Mesenchymal stem cell (in vitro differentiated cells and primary cell): ENCODE results near the gene RAD51B.

Experiments
- DNase-seq: peaks from one replicate; pipeline ENCODE4 v3.0.0-alpha.2; 2013
- H2AFZ ChIP-seq: one replicate; pipeline ENCODE4 v1.6.1; 2013; ENCODE audit warnings: low read depth, mild to moderate bottlenecking, control low read depth, inconsistent platforms, low read length, moderate library complexity
- H2AK5ac ChIP-seq: 2 replicates; pipeline ENCODE4 v1.6.1; 2013; ENCODE audit warnings: low read length, moderate library complexity, mild to moderate bottlenecking, inconsistent platforms; ENCODE audit not compliant: severe bottlenecking
- H2BK120ac ChIP-seq: one replicate; pipeline ENCODE4 v1.6.1; 2013; ENCODE audit warnings: low read depth, mild to moderate bottlenecking, inconsistent platforms, low read length, moderate library complexity
- H2BK12ac ChIP-seq, 2 experiments: one replicate each; pipeline ENCODE4 v1.6.1; 2013; ENCODE audit warnings: inconsistent platforms in 2 of 2, low read length in 2 of 2, mild to moderate bottlenecking in 2 of 2, moderate library complexity in 2 of 2, control low read depth in 1 of 2
- H2BK15ac ChIP-seq: one replicate; pipeline ENCODE4 v1.6.1; 2013; ENCODE audit warnings: mild to moderate bottlenecking, low read depth, inconsistent platforms; ENCODE audit not compliant: poor library complexity, severe bottlenecking
- H2BK5ac ChIP-seq: 2 replicates; pipeline ENCODE4 v1.6.1; 2013; ENCODE audit warnings: low read depth, mild to moderate bottlenecking, low read length, control low read depth, inconsistent platforms; ENCODE audit not compliant: poor library complexity, severe bottlenecking
- H3K14ac ChIP-seq, 2 experiments: one replicate each; pipeline ENCODE4 v1.6.1; 2013; ENCODE audit warnings: inconsistent platforms in 2 of 2, low read length in 2 of 2, control low read depth in 1 of 2, mild to moderate bottlenecking in 1 of 2, moderate library complexity in 1 of 2
- H3K18ac ChIP-seq, 2 experiments: one replicate each; pipeline ENCODE4 v1.6.1; 2013; ENCODE audit warnings: inconsistent platforms in 2 of 2, low read length in 2 of 2, control low read depth in 1 of 2, low read depth in 1 of 2, mild to moderate bottlenecking in 1 of 2
- H3K23ac ChIP-seq, 2 experiments: one replicate each; pipeline ENCODE4 v1.6.1; 2013; ENCODE audit warnings: inconsistent platforms in 2 of 2, low read length in 2 of 2, mild to moderate bottlenecking in 2 of 2, moderate library complexity in 2 of 2, control low read depth in 1 of 2
- H3K27ac ChIP-seq: 2 replicates; pipeline ENCODE4 v1.5.1; 2013; ENCODE audit warnings: mild to moderate bottlenecking, moderate library complexity, low read length, control low read depth, inconsistent platforms; ENCODE audit not compliant: poor library complexity, severe bottlenecking
- H3K27me3 ChIP-seq, 2 experiments: 2 replicates each; pipeline versions ENCODE4 v1.6.1 to v1.7.0; 2013; ENCODE audit warnings: low read length in 2 of 2, mild to moderate bottlenecking in 2 of 2, moderate library complexity in 2 of 2, control low read depth in 1 of 2, inconsistent platforms in 1 of 2; ENCODE audit not compliant: control insufficient read depth in 1 of 2, insufficient read depth in 1 of 2
- H3K36me3 ChIP-seq, 2 experiments: 2 replicates each; pipeline versions ENCODE4 v1.6.1 to v1.7.0; 2013; ENCODE audit warnings: low read length in 2 of 2, control low read depth in 1 of 2, inconsistent platforms in 1 of 2, low read depth in 1 of 2, mild to moderate bottlenecking in 1 of 2; ENCODE audit not compliant: insufficient read depth in 2 of 2, control insufficient read depth in 1 of 2
- H3K4ac ChIP-seq, 2 experiments: one replicate each; pipeline ENCODE4 v1.6.1; 2013; ENCODE audit warnings: inconsistent platforms in 2 of 2, low read length in 2 of 2, mild to moderate bottlenecking in 2 of 2, moderate library complexity in 2 of 2, control low read depth in 1 of 2, low read depth in 1 of 2
- H3K4me1 ChIP-seq: 2 replicates; pipeline ENCODE4 v1.6.1; 2013; ENCODE audit warnings: low read depth, low read length, control low read depth; ENCODE audit not compliant: control insufficient read depth, insufficient read depth
- H3K4me2 ChIP-seq: 2 replicates; pipeline ENCODE4 v1.6.1; 2013; ENCODE audit warnings: low read length, mild to moderate bottlenecking, inconsistent platforms; ENCODE audit not compliant: poor library complexity, severe bottlenecking
- H3K4me3 ChIP-seq, 2 experiments: 2 replicates each; pipeline versions ENCODE4 v1.5.1 to v1.7.0; 2013; ENCODE audit warnings: low read length in 2 of 2, mild to moderate bottlenecking in 2 of 2, control low read depth in 1 of 2, low read depth in 1 of 2; ENCODE audit not compliant: insufficient read depth in 1 of 2
- H3K79me1 ChIP-seq: replicated peaks from 2 replicates; pipeline ENCODE4 v1.6.1; 2013; ENCODE audit warnings: mild to moderate bottlenecking, control low read depth, low read length, inconsistent platforms; ENCODE audit not compliant: poor library complexity, severe bottlenecking
- H3K9ac ChIP-seq: 2 replicates; pipeline ENCODE4 v1.7.0; 2013; ENCODE audit warnings: mild to moderate bottlenecking, low read length, moderate library complexity
- H3K9me3 ChIP-seq: 2 replicates; pipeline ENCODE4 v1.7.0; 2013; ENCODE audit warnings: mild to moderate bottlenecking, low read length; ENCODE audit not compliant: control insufficient read depth
- H4K8ac ChIP-seq: one replicate; pipeline ENCODE4 v1.6.1; 2013; ENCODE audit warnings: inconsistent platforms, mild to moderate bottlenecking, low read length, moderate library complexity
- H4K91ac ChIP-seq: one replicate; pipeline ENCODE4 v1.6.1; 2013; ENCODE audit warnings: mild to moderate bottlenecking, low read length, inconsistent platforms
- WGBS: methylation state at CpG from one replicate; pipeline ENCODE4 v1.1.7; 2013; ENCODE audit warnings: mixed read lengths; 5-methylcytosine and 5-hydroxymethylcytosine counted together

RAD51B gene

GRCh38 chr14:68366656-68367055, 547.1 kb downstream of the RAD51B start:
- Histone ChIP-seq H3K4ac (peak overlapping the region in 1 of 2 experiments; percentile 47), H4K91ac (no peak overlapping the region), H3K27ac (no peak overlapping the region), H3K9me3 (no peaks in the 10 kb centered on the region), H2BK12ac (peak overlapping the region in 1 of 2 experiments; percentile 18), H3K36me3 (no peaks in the 10 kb centered on the region), H3K14ac (no peak overlapping the region), H3K4me3 (no peak overlapping the region), H4K8ac (peak overlapping the region; percentile 66), H2AK5ac (no peak overlapping the region), H3K9ac (no peak overlapping the region), H3K18ac (peak overlapping the region; percentile 8 to 28), H3K4me1 (peaks cover 17% of the 10 kb centered on the region), H2AFZ (no peak overlapping the region), H2BK15ac (no peak overlapping the region), H2BK5ac (no peak overlapping the region), H3K23ac (no peak overlapping the region), H2BK120ac (no peak overlapping the region), H3K27me3 (no peaks in the 10 kb centered on the region), H3K4me2 (no peak overlapping the region), H3K79me1 (no peaks in the 10 kb centered on the region)
- WGBS: 83% methylated on average over 2 of the region's 2 CpGs
- DNase-seq: no peak

GRCh38 chr14:68367536-68367935, 548.0 kb downstream of the RAD51B start:
- H2AK5ac ChIP-seq: no peak overlapping the region
- DNase-seq: peak; percentile 66
- H3K27ac ChIP-seq: no peak overlapping the region
- no peak overlapping the region for H2BK12ac ChIP-seq
- no peak overlapping the region for H2AFZ ChIP-seq
- no peak overlapping the region for H3K4me3 ChIP-seq
- H2BK120ac ChIP-seq: no peak overlapping the region
- H3K79me1 ChIP-seq: no peaks in the 10 kb centered on the region
- no peaks in the 10 kb centered on the region for H3K36me3 ChIP-seq
- H3K27me3 ChIP-seq: no peaks in the 10 kb centered on the region
- no peak overlapping the region for H3K18ac ChIP-seq
- peaks cover 17% of the 10 kb centered on the region for H3K4me1 ChIP-seq
- no peak overlapping the region for H4K91ac ChIP-seq
- H4K8ac ChIP-seq: no peak overlapping the region
- H2BK5ac ChIP-seq: no peak overlapping the region
- 15% methylated on average over 5 of the region's 5 CpGs for WGBS
- no peak overlapping the region for H3K4ac ChIP-seq
- H2BK15ac ChIP-seq: no peak overlapping the region
- no peaks in the 10 kb centered on the region for H3K9me3 ChIP-seq
- H3K4me2 ChIP-seq: no peak overlapping the region
- H3K9ac ChIP-seq: no peak overlapping the region
- no peak overlapping the region for H3K23ac ChIP-seq
- H3K14ac ChIP-seq: no peak overlapping the region

GRCh38 chr14:68368850-68369249, 549.3 kb downstream of the RAD51B start:
- Histone ChIP-seq H3K23ac (no peak overlapping the region), H4K8ac (no peak overlapping the region), H4K91ac (no peak overlapping the region), H3K4me2 (no peak overlapping the region), H3K79me1 (no peaks in the 10 kb centered on the region), H2BK5ac (no peak overlapping the region), H3K4me3 (no peak overlapping the region), H2AFZ (no peak overlapping the region), H3K27ac (no peak overlapping the region), H3K4me1 (peaks cover 11% of the 10 kb centered on the region), H2AK5ac (no peak overlapping the region), H3K27me3 (no peaks in the 10 kb centered on the region), H3K14ac (no peak overlapping the region), H3K9ac (no peak overlapping the region), H3K18ac (no peak overlapping the region), H3K36me3 (no peaks in the 10 kb centered on the region), H2BK12ac (peak overlapping the region in 1 of 2 experiments; percentile 39), H3K4ac (no peak overlapping the region), H3K9me3 (no peaks in the 10 kb centered on the region), H2BK15ac (no peak overlapping the region), H2BK120ac (no peak overlapping the region)
- 100% methylated on average over 3 of the region's 3 CpGs for WGBS
- no peak for DNase-seq

GRCh38 chr14:68369281-68370056, 549.9 kb downstream of the RAD51B start:
- Histone ChIP-seq H2AFZ (no peak overlapping the region), H3K4me3 (no peak overlapping the region)

More at GRCh38 chr14:68369281-68370056, 549.9 kb downstream of the RAD51B start:
- Histone ChIP-seq H4K8ac (no peak overlapping the region), H2BK12ac (peak overlapping the region in 1 of 2 experiments; percentile 2), H3K9me3 (no peaks in the 10 kb centered on the region), H2BK120ac (no peak overlapping the region), H2BK5ac (no peak overlapping the region), H3K18ac (no peak overlapping the region), H2AK5ac (no peak overlapping the region), H3K4me1 (peaks cover 5% of the 10 kb centered on the region), H3K36me3 (no peaks in the 10 kb centered on the region), H3K27ac (no peak overlapping the region), H3K27me3 (no peaks in the 10 kb centered on the region), H3K79me1 (no peaks in the 10 kb centered on the region), H2BK15ac (no peak overlapping the region), H3K23ac (no peak overlapping the region), H4K91ac (no peak overlapping the region), H3K9ac (no peak overlapping the region), H3K4me2 (no peak overlapping the region), H3K14ac (no peak overlapping the region), H3K4ac (no peak overlapping the region)
- WGBS: 90% methylated on average over 6 of the region's 6 CpGs
- no peak for DNase-seq
